ENCODE measurements around the gene PTGDR. TPM values are rescaled to one million over a fixed set of nuclear protein-coding genes. Genes with fewer than 3 reads are reported as not detected.

PTGDR gene
- total RNA-seq, 1 donor from 2014 or later = not detected

- DNase-seq (ENCODE audit: low read depth) = no peak
- no peak overlapping the region for H3K4me3 ChIP-seq (ENCODE audit: low read depth, low read length)
- no peak for TF ChIP-seq CTCF (conservative IDR thresholded peaks at IDR 0.05; ENCODE audit: low read depth, low read length)
These were observed 4.0 kb downstream of the PTGDR start for GRCh38 chr14:52271538-52271937.

- no peak for DNase-seq (ENCODE audit: low read depth)
- no peak overlapping the region for H3K4me3 ChIP-seq (ENCODE audit: low read depth, low read length)
- peak; percentile 33 for TF ChIP-seq CTCF (conservative IDR thresholded peaks at IDR 0.05; ENCODE audit: low read depth, low read length)
These were observed 4.9 kb downstream of the PTGDR start for GRCh38 chr14:52272375-52272774.

- no peak for TF ChIP-seq CTCF (conservative IDR thresholded peaks at IDR 0.05; ENCODE audit: low read depth, low read length)
- no peak for DNase-seq (ENCODE audit: low read depth)
- H3K4me3 ChIP-seq (ENCODE audit: low read depth, low read length) = no peak overlapping the region
These were observed 7.9 kb downstream of the PTGDR start for GRCh38 chr14:52275372-52275771.

- no peak overlapping the region for H3K4me3 ChIP-seq (ENCODE audit: low read depth, low read length)
- TF ChIP-seq CTCF (conservative IDR thresholded peaks at IDR 0.05; ENCODE audit: low read depth, low read length) = no peak
- no peak for DNase-seq (ENCODE audit: low read depth)
These were observed 10.1 kb downstream of the PTGDR start for GRCh38 chr14:52277552-52277951.

GRCh38 chr14:52279408-52279807, 11.9 kb downstream of the PTGDR start:
- TF ChIP-seq CTCF (conservative IDR thresholded peaks at IDR 0.05; ENCODE audit: low read depth, low read length) = no peak
- DNase-seq (ENCODE audit: low read depth) = no peak
- H3K4me3 ChIP-seq (ENCODE audit: low read depth, low read length) = no peak overlapping the region

GRCh38 chr14:52283099-52283498, 15.6 kb downstream of the PTGDR start:
- DNase-seq (ENCODE audit: low read depth) = no peak
- TF ChIP-seq CTCF (conservative IDR thresholded peaks at IDR 0.05; ENCODE audit: low read depth, low read length) = no peak
- H3K4me3 ChIP-seq (ENCODE audit: low read depth, low read length) = no peak overlapping the region

All from epithelial cell of proximal tubule (primary cell).